ENCODE data around the gene SDK1. TPM values are rescaled to one million over a fixed set of nuclear protein-coding genes. Genes with fewer than 3 reads are reported as not detected.

Gene SDK1
- total RNA-seq, 1 experiment from 2014 or later = 9.3 TPM

- Mint-ChIP-seq H3K4me1 (peaks cover 5% of the 10 kb centered on the region; the same call in 1 of the 2 replicates), H3K4me3 (no peak overlapping the region)
- CTCF ChIA-PET = no interaction called here
Observed at GRCh38 chr7:3747467-3747866, 446.4 kb downstream of the SDK1 start.

More at GRCh38 chr7:3747467-3747866, 446.4 kb downstream of the SDK1 start:
- Mint-ChIP-seq H3K27me3 (ENCODE audit: low read depth) (no peaks in the 10 kb centered on the region), H3K36me3 (no peaks in the 10 kb centered on the region), H3K9me3 (no peaks in the 10 kb centered on the region), H3K27ac (no peak overlapping the region; the same call in 1 of the 2 replicates)
- no peak for DNase-seq (ENCODE audit: low spot score)
- no peak for TF ChIP-seq ZNF317 (CRISPR knock-in tag; IDR thresholded peaks at IDR 0.05; ENCODE audit: borderline replicate concordance, low read depth)
- TF ChIP-seq FOXJ3 (CRISPR knock-in tag; IDR thresholded peaks at IDR 0.05; ENCODE audit: borderline replicate concordance) = no peak
- no peak for TF ChIP-seq TCF7 (CRISPR knock-in tag; IDR thresholded peaks at IDR 0.05; ENCODE audit: low read depth)
- no peak for TF ChIP-seq NR1H2 (CRISPR knock-in tag; IDR thresholded peaks at IDR 0.05)
- no peak for TF ChIP-seq ZNF121 (CRISPR knock-in tag; IDR thresholded peaks at IDR 0.05)
- no peak for TF ChIP-seq CDX4 (CRISPR knock-in tag; IDR thresholded peaks at IDR 0.05; ENCODE audit: borderline replicate concordance)
- TF ChIP-seq MYBL2 (CRISPR knock-in tag; IDR thresholded peaks at IDR 0.05) = no peak
- TF ChIP-seq ZNF263 (CRISPR knock-in tag; IDR thresholded peaks at IDR 0.05; ENCODE audit: low read depth) = no peak
- TF ChIP-seq ETV6 (CRISPR knock-in tag; IDR thresholded peaks at IDR 0.05) = no peak
- TF ChIP-seq IRF2 (CRISPR knock-in tag; IDR thresholded peaks at IDR 0.05; ENCODE audit: borderline replicate concordance, low read depth) = no peak
- no peak for TF ChIP-seq NFATC4 (CRISPR knock-in tag; IDR thresholded peaks at IDR 0.05)
- no peak for TF ChIP-seq ZMAT4 (CRISPR knock-in tag; IDR thresholded peaks at IDR 0.05)
- no peak for TF ChIP-seq JUN (CRISPR knock-in tag; IDR thresholded peaks at IDR 0.05)
- TF ChIP-seq CREM (CRISPR knock-in tag; IDR thresholded peaks at IDR 0.05) = no peak
- no peak for TF ChIP-seq ESRRA (CRISPR knock-in tag; IDR thresholded peaks at IDR 0.05; ENCODE audit: borderline replicate concordance)
- no peak for TF ChIP-seq ZBTB43 (CRISPR knock-in tag; IDR thresholded peaks at IDR 0.05)
- TF ChIP-seq ZNF671 (CRISPR knock-in tag; IDR thresholded peaks at IDR 0.05) = no peak
- TF ChIP-seq ARID4B (CRISPR knock-in tag; IDR thresholded peaks at IDR 0.05; ENCODE audit: borderline replicate concordance) = no peak
- TF ChIP-seq ERG (CRISPR knock-in tag; IDR thresholded peaks at IDR 0.05) = no peak
- POLR2A ChIA-PET = no interaction called here
- ATAC-seq = no peak

All from WTC11 (cell line).